Activated gamma-delta T cell (primary cell): ENCODE data around the gene THEM4.

Source experiments
- DNase-seq: peaks from one replicate; lab custom pipeline; 2025; lab: John Stamatoyannopoulos, UW

THEM4 gene

GRCh38 chr1:151837197-151837596 is 72.1 kb downstream of the THEM4 start:
- DNase-seq: no peak

GRCh38 chr1:151835596-151835995 is 73.7 kb downstream of the THEM4 start:
- DNase-seq: no peak

GRCh38 chr1:151834239-151834638 is 75.1 kb downstream of the THEM4 start:
- no peak for DNase-seq

- DNase-seq: no peak
Observed at GRCh38 chr1:151833172-151833900, 76.0 kb downstream of the THEM4 start.

- DNase-seq: no peak
Observed at GRCh38 chr1:151832318-151832980, 76.9 kb downstream of the THEM4 start.

GRCh38 chr1:151831605-151832004 is 77.7 kb downstream of the THEM4 start, which contains the start of gene RORC:
Gene RORC, minus strand, starts transcription at chr1:151831802. Its CDS starts 38 bp downstream, at chr1:151831764.
- DNase-seq: no peak

GRCh38 chr1:151831256-151831591 is 78.1 kb downstream of the THEM4 start:
- no peak for DNase-seq

- no peak for DNase-seq
Observed at GRCh38 chr1:151830055-151830454, 79.3 kb downstream of the THEM4 start.

- no peak for DNase-seq
Observed at GRCh38 chr1:151829352-151830046, 79.8 kb downstream of the THEM4 start.

- DNase-seq: no peak
Observed at GRCh38 chr1:151828921-151829320, 80.4 kb downstream of the THEM4 start.

GRCh38 chr1:151827853-151828252 is 81.5 kb downstream of the THEM4 start:
- DNase-seq: no peak

GRCh38 chr1:151825751-151826660 is 83.3 kb downstream of the THEM4 start:
- DNase-seq: no peak

GRCh38 chr1:151825204-151825603 is 84.1 kb downstream of the THEM4 start:
- no peak for DNase-seq
